Gastroesophageal sphincter (tissue), 2 donors: ENCODE measurements around the gene RIPOR1.

Source experiments
- EP300 ChIP-seq: sonication (generic); formaldehyde crosslinking; IDR thresholded peaks from one replicate; pipeline ENCODE4 v1.6.1; 2017; ENCODE audit warnings: antibody characterized with exemption, mild to moderate bottlenecking
- POLR2AphosphoS5 ChIP-seq: sonication (generic); formaldehyde crosslinking; IDR thresholded peaks from one replicate; pipeline ENCODE4 v1.6.1; 2017; ENCODE audit warnings: antibody characterized with exemption

DNA sequence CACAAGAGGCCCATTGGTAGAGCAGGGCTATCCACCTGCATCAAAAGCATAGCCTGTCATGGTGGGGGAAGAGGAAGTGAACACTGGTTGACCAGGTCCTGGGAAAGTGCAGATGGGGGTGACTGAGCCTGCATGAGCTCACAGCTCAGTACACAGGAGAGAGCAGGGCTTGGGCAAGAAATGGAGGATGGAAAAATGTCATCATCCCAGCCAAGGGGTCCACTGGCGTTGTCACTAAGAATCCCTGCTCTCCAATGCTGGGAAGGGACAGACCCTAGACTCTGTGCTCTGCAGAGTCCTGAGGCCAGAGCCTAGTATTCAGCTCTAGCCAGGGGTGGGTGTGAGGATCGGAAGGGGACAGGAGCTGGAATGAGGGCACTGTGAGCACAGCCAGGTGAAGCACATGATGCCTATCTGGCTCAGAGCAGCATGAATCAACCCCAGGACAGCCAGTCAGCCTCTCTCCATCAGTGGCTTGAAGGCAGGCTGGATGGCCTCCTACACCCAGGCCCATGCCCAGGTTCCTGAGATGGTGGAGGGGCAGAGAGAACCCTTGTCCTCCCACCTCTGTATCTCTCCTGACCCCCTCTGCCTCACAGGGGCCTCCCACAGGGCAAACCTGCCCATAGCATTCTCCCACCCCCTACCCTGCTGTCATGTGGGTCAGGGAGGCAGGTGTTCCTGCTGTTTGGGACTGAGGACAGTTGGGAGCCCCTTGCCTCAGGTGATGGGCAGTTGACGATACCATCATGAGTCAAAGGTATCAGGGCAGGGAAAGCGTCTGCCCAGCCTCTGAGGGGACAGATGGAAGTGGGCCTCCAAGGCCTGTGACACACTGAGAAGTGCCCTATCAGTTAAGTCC lies 19.9 kb downstream of the RIPOR1 start:
- no peak for TF ChIP-seq POLR2AphosphoS5
- TF ChIP-seq EP300, result no peak
